ENCODE measurements around the gene DENND1C. TPM values are rescaled to one million over a fixed set of nuclear protein-coding genes. Genes with fewer than 3 reads are reported as not detected.
A peak's percentile ranks its signal among the peaks of the same experiment; 100 is the strongest.

The DENND1C gene
- total RNA-seq, 2 experiments from 2014 or later = 58.2 to 61.2 TPM

- H3K9me3 Mint-ChIP-seq = no peaks in the 10 kb centered on the region
- H3K27ac Mint-ChIP-seq = no peak within 1 kb of the TSS
- ATAC-seq (no peak), DNase-seq (peak; percentile 33)
- H3K27me3 Mint-ChIP-seq = no peaks in the 10 kb centered on the region
- peaks cover 11% of the 10 kb centered on the region for H3K4me1 Mint-ChIP-seq (ENCODE audit: low read depth)
- H3K36me3 Mint-ChIP-seq (ENCODE audit: low read depth) = peaks cover 5% of the 10 kb centered on the region
- no peak within 1 kb of the TSS for H3K4me3 Mint-ChIP-seq
- POLR2A ChIA-PET = interaction anchor here (1.2 to 2.0 kb wide), 3 partner anchors 12 to 17 kb away, joined by 3 to 9 read pairs (median 3); partner anchors contain the start of gene DENND1C
- intact Hi-C loops (cut with micrococcal nuclease) = no loop called here
- no peak for TF ChIP-seq CTCF (IDR thresholded peaks at IDR 0.05)
- CTCF ChIA-PET = interaction anchor here (1.1 kb wide), 1 partner anchor 17 kb away, joined by 3 read pairs; the partner anchor contains the start of gene DENND1C
Observed at GRCh38 chr19:6464070-6464873, 17.3 kb downstream of the DENND1C start, which contains the start of gene CRB3. Gene CRB3, plus strand, starts transcription at chr19:6464271. Its CDS starts 431 bp downstream, at chr19:6464702.

- H3K27me3 Mint-ChIP-seq = no peaks in the 10 kb centered on the region
- H3K4me1 Mint-ChIP-seq (ENCODE audit: low read depth) = peaks cover 23% of the 10 kb centered on the region
- H3K36me3 Mint-ChIP-seq (ENCODE audit: low read depth) = peaks cover 13% of the 10 kb centered on the region
- peak; percentile 89 for ATAC-seq
- H3K9me3 Mint-ChIP-seq = peaks cover 3% of the 10 kb centered on the region
- POLR2A ChIA-PET = interaction anchor here (1.0 to 1.2 kb wide), 3 partner anchors 12 to 215 kb away, joined by 3 to 5 read pairs (median 3); no protein-coding TSS in a partner anchor
- DNase-seq = peak; percentile 98
- H3K27ac Mint-ChIP-seq = peak overlapping the region; percentile 68
- peak; percentile 53 for TF ChIP-seq CTCF (IDR thresholded peaks at IDR 0.05)
- H3K4me3 Mint-ChIP-seq = peak overlapping the region; percentile 83
- intact Hi-C loops (cut with micrococcal nuclease) = no loop called here
- CTCF ChIA-PET = interaction anchor here (1.2 kb wide), 1 partner anchor 209 kb away, joined by 3 read pairs; the partner anchor contains the start of gene TNFSF14
Observed at GRCh38 chr19:6460099-6460884, 21.3 kb downstream of the DENND1C start.

- Mint-ChIP-seq H3K27me3 (no peaks in the 10 kb centered on the region), H3K4me3 (peak within 1 kb of the TSS; percentile 83), H3K36me3 (ENCODE audit: low read depth) (peaks cover 20% of the 10 kb centered on the region), H3K4me1 (ENCODE audit: low read depth) (peaks cover 19% of the 10 kb centered on the region), H3K9me3 (peaks cover 10% of the 10 kb centered on the region), H3K27ac (peak within 1 kb of the TSS; percentile 75)
- peak; percentile 55 for DNase-seq
- ChIA-PET CTCF (interaction anchor here (1.2 kb wide), 1 partner anchor 210 kb away, joined by 3 read pairs; the partner anchor contains the start of gene TNFSF14), POLR2A (interaction anchor here (0.9 to 1.2 kb wide), 3 partner anchors 13 to 404 kb away, joined by 3 to 5 read pairs (median 3); no protein-coding TSS in a partner anchor)
- ATAC-seq = peak; percentile 31
- intact Hi-C loops (cut with micrococcal nuclease) = no loop called here
- no peak for TF ChIP-seq CTCF (IDR thresholded peaks at IDR 0.05)
Observed at GRCh38 chr19:6459262-6460098, 22.1 kb downstream of the DENND1C start, which contains the start of gene SLC25A23. Gene SLC25A23, minus strand, starts transcription at chr19:6459792. Its CDS starts 164 bp downstream, at chr19:6459628.

- H3K9me3 Mint-ChIP-seq = peaks cover 17% of the 10 kb centered on the region
Observed at GRCh38 chr19:6458695-6459261, 22.8 kb downstream of the DENND1C start.

More at GRCh38 chr19:6458695-6459261, 22.8 kb downstream of the DENND1C start:
- intact Hi-C loops (cut with micrococcal nuclease) = no loop called here
- POLR2A ChIA-PET = interaction anchor here (0.6 to 1.3 kb wide), 5 partner anchors 12 to 405 kb away, joined by 3 to 6 read pairs (median 3); partner anchors contain the start of genes DENND1C and KHSRP
- no peak for ATAC-seq
- CTCF ChIA-PET = interaction anchor here (1.2 kb wide), 1 partner anchor 211 kb away, joined by 3 read pairs; the partner anchor contains the start of gene TNFSF14
- Mint-ChIP-seq H3K27ac (peak overlapping the region; percentile 75), H3K4me1 (ENCODE audit: low read depth) (peaks cover 19% of the 10 kb centered on the region), H3K4me3 (peak overlapping the region; percentile 79), H3K36me3 (ENCODE audit: low read depth) (peaks cover 27% of the 10 kb centered on the region), H3K27me3 (no peaks in the 10 kb centered on the region)
- DNase-seq = no peak
- TF ChIP-seq CTCF (IDR thresholded peaks at IDR 0.05) = no peak

Measured in activated CD8-positive, alpha-beta T cell treated with anti-CD3 and anti-CD28 coated beads for 36 hours (primary cell).